ENCODE results near the gene RMND1.

The RMND1 gene

DNA sequence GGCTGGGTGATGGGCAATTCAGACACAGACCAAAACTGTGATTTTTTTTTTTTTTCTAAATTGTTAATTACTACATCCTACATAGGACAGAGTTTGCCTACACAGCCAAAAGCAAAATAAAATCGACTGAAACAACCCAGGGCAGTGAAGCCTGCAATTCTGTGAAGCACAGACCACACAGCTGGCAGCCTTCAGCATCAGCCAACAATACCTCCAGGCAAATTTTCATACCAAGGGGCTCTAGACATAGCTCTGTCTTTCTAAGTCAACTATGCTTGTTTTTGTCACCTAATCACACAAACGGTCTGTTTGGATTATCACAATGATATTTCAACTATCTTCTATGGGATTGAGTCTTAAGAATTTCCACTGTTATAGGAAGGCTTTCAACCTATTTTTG lies 17.6 kb downstream of the RMND1 start:
- no peak for TF ChIP-seq POLR2AphosphoS5 (IDR thresholded peaks at IDR 0.05; ENCODE audit: low read depth)
- TF ChIP-seq, protein P1, sequence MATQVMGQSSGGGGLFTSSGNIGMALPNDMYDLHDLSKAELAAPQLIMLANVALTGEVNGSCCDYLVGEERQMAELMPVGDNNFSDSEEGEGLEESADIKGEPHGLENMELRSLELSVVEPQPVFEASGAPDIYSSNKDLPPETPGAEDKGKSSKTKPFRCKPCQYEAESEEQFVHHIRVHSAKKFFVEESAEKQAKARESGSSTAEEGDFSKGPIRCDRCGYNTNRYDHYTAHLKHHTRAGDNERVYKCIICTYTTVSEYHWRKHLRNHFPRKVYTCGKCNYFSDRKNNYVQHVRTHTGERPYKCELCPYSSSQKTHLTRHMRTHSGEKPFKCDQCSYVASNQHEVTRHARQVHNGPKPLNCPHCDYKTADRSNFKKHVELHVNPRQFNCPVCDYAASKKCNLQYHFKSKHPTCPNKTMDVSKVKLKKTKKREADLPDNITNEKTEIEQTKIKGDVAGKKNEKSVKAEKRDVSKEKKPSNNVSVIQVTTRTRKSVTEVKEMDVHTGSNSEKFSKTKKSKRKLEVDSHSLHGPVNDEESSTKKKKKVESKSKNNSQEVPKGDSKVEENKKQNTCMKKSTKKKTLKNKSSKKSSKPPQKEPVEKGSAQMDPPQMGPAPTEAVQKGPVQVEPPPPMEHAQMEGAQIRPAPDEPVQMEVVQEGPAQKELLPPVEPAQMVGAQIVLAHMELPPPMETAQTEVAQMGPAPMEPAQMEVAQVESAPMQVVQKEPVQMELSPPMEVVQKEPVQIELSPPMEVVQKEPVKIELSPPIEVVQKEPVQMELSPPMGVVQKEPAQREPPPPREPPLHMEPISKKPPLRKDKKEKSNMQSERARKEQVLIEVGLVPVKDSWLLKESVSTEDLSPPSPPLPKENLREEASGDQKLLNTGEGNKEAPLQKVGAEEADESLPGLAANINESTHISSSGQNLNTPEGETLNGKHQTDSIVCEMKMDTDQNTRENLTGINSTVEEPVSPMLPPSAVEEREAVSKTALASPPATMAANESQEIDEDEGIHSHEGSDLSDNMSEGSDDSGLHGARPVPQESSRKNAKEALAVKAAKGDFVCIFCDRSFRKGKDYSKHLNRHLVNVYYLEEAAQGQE (IDR thresholded peaks at IDR 0.05; ENCODE audit: insufficient replicate concordance, low read depth) = no peak
- TF ChIP-seq, protein P2, sequence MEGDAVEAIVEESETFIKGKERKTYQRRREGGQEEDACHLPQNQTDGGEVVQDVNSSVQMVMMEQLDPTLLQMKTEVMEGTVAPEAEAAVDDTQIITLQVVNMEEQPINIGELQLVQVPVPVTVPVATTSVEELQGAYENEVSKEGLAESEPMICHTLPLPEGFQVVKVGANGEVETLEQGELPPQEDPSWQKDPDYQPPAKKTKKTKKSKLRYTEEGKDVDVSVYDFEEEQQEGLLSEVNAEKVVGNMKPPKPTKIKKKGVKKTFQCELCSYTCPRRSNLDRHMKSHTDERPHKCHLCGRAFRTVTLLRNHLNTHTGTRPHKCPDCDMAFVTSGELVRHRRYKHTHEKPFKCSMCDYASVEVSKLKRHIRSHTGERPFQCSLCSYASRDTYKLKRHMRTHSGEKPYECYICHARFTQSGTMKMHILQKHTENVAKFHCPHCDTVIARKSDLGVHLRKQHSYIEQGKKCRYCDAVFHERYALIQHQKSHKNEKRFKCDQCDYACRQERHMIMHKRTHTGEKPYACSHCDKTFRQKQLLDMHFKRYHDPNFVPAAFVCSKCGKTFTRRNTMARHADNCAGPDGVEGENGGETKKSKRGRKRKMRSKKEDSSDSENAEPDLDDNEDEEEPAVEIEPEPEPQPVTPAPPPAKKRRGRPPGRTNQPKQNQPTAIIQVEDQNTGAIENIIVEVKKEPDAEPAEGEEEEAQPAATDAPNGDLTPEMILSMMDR (IDR thresholded peaks at IDR 0.05; ENCODE audit: insufficient read depth, low read length) = no peak
- Histone ChIP-seq H3K27ac (replicated peaks) (no peak overlapping the region), H3K4me3 (replicated peaks; ENCODE audit: insufficient read depth, low read length) (no peak overlapping the region), H3K27me3 (ENCODE audit: insufficient read depth, poor library complexity, severe bottlenecking) (no peaks in the 10 kb centered on the region)
- DNase-seq (ENCODE audit: low read depth in 1 of 2, low spot score in 1 of 2) = no peak

DNA sequence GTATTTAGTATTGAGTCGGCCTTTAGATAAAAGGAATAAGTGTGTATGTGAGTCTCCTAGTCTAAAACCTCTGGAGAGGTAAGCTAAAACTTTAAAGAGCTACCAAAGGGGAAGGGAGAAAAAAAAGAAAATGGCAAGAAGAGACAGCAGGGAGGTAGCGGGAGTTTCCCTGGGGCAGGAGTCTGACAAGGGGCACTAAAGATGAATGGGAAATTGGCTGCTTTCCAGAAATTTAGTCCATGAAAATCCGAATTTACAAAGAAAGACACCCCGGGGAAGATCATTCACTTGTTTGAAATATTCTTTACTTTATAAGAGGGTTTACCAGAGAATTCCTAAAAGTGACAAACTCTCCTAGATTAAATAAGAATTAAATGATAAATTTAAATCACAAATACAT lies 19.3 kb downstream of the RMND1 start:
- no peaks in the 10 kb centered on the region for H3K27me3 ChIP-seq (ENCODE audit: insufficient read depth, poor library complexity, severe bottlenecking)
- TF ChIP-seq SPI1 (IDR thresholded peaks at IDR 0.05; ENCODE audit: borderline replicate concordance, low read depth) = no peak
- TF ChIP-seq, protein P2 (IDR thresholded peaks at IDR 0.05; ENCODE audit: insufficient read depth, low read length) = no peak
- TF ChIP-seq GABPA (IDR thresholded peaks at IDR 0.05; ENCODE audit: low read depth) = no peak
- TF ChIP-seq POLR2AphosphoS5 (IDR thresholded peaks at IDR 0.05; ENCODE audit: low read depth) = no peak
- TF ChIP-seq, protein P1 (IDR thresholded peaks at IDR 0.05; ENCODE audit: insufficient replicate concordance, low read depth) = no peak
- H3K4me3 ChIP-seq (replicated peaks; ENCODE audit: insufficient read depth, low read length) = no peak overlapping the region
- H3K27ac ChIP-seq (replicated peaks) = no peak overlapping the region
- DNase-seq (ENCODE audit: low read depth in 1 of 2, low spot score in 1 of 2) = no peak

DNA sequence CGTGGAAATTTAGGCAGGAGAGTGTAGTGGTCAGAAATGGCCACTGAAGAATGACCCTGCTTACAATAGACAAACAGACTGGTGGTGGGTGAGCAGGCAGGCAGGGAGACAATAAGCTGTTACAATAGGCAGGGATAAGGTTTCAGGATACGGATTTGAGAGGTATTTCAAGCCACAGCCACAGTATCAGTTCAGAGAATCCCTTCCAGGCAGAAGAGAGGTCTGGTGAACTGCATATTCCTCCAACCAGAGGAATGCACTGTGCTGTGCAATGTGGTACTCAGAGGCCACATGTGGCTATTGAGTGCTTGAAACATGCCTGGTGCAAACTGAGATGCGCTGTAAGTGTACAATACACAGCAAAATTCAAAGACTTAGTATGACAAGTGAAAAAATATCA lies 20.6 kb downstream of the RMND1 start:
- Histone ChIP-seq H3K4me3 (replicated peaks; ENCODE audit: insufficient read depth, low read length) (no peak overlapping the region), H3K27ac (replicated peaks) (no peak overlapping the region), H3K27me3 (ENCODE audit: insufficient read depth, poor library complexity, severe bottlenecking) (no peaks in the 10 kb centered on the region)
- no peak for TF ChIP-seq SPI1 (IDR thresholded peaks at IDR 0.05; ENCODE audit: borderline replicate concordance, low read depth)
- TF ChIP-seq, protein P1 (IDR thresholded peaks at IDR 0.05; ENCODE audit: insufficient replicate concordance, low read depth) = no peak
- TF ChIP-seq, protein P2 (IDR thresholded peaks at IDR 0.05; ENCODE audit: insufficient read depth, low read length) = no peak
- no peak for DNase-seq (ENCODE audit: low read depth in 1 of 2, low spot score in 1 of 2)
